Keratinocyte (primary cell): ENCODE measurements around the gene NUFIP2.

Source experiments
- EZH2 ChIP-seq: IDR thresholded peaks from one replicate; pipeline ENCODE4 v1.6.1; 2012; ENCODE audit warnings: inconsistent platforms, mild to moderate bottlenecking, low read length, moderate library complexity
- TF ChIP-seq, protein P1 (sequence below), 3 experiments: IDR thresholded peaks in 1 of 3; conservative IDR thresholded peaks in 1 of 3; optimal IDR thresholded peaks in 1 of 3; 2 replicates in 2 of 3; 3 replicates in 1 of 3; pipeline versions ENCODE3 to v1.5.1; 2011; ENCODE audit warnings: low read length in 3 of 3, mild to moderate bottlenecking in 3 of 3, moderate library complexity in 2 of 3, control low read depth in 1 of 3, inconsistent platforms in 1 of 3; ENCODE audit not compliant: insufficient read depth in 2 of 3; ENCODE audit errors: extremely low read depth in 1 of 3

GRCh38 chr17:29237476-29238132 lies 56.3 kb downstream of the NUFIP2 start:
- TF ChIP-seq, protein P1, sequence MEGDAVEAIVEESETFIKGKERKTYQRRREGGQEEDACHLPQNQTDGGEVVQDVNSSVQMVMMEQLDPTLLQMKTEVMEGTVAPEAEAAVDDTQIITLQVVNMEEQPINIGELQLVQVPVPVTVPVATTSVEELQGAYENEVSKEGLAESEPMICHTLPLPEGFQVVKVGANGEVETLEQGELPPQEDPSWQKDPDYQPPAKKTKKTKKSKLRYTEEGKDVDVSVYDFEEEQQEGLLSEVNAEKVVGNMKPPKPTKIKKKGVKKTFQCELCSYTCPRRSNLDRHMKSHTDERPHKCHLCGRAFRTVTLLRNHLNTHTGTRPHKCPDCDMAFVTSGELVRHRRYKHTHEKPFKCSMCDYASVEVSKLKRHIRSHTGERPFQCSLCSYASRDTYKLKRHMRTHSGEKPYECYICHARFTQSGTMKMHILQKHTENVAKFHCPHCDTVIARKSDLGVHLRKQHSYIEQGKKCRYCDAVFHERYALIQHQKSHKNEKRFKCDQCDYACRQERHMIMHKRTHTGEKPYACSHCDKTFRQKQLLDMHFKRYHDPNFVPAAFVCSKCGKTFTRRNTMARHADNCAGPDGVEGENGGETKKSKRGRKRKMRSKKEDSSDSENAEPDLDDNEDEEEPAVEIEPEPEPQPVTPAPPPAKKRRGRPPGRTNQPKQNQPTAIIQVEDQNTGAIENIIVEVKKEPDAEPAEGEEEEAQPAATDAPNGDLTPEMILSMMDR (optimal IDR thresholded peaks at IDR 0.05 in 1 of 3, IDR thresholded peaks at IDR 0.05 in 1 of 3, conservative IDR thresholded peaks at IDR 0.05 in 1 of 3; ENCODE audit: extremely low read depth in 1 of 3, insufficient read depth in 2 of 3, low read length in 3 of 3): no peak
- TF ChIP-seq EZH2: no peak
